ENCODE results near the gene PDZD2. TPM values are rescaled to one million over a fixed set of nuclear protein-coding genes. Genes with fewer than 3 reads are reported as not detected.

The PDZD2 gene
- total RNA-seq, 2 donors from 2014 or later: 6.6 to 14.6 TPM

- no peak overlapping the region for H3K27ac ChIP-seq (ENCODE audit: low read depth, low read length)
- H3K36me3 ChIP-seq (ENCODE audit: control insufficient read depth, insufficient read depth, low read length): no peaks in the 10 kb centered on the region
- Mint-ChIP-seq H3K4me1 (no peaks in the 10 kb centered on the region), H3K9me3 (no peaks in the 10 kb centered on the region), H3K27ac (no peak overlapping the region), H3K27me3 (ENCODE audit: insufficient read depth) (no peaks in the 10 kb centered on the region), H3K36me3 (ENCODE audit: low read depth) (peaks cover 17% of the 10 kb centered on the region), H3K4me3 (no peak overlapping the region)
- DNase-seq: no peak
- 91 to 97% methylated on average over 4 to 5 of the region's 5 CpGs for WGBS, 2 experiments (ENCODE audit: insufficient coverage in 1 of 2, insufficient read length in 1 of 2)
- no peaks in the 10 kb centered on the region for H3K27me3 ChIP-seq (ENCODE audit: control insufficient read depth, insufficient read depth, low read length, poor library complexity, severe bottlenecking)
- H3K9me3 ChIP-seq (ENCODE audit: control insufficient read depth, low read length): no peaks in the 10 kb centered on the region
- TF ChIP-seq CTCF (conservative IDR thresholded peaks at IDR 0.05): no peak
- H3K9ac ChIP-seq (ENCODE audit: extremely low read depth, low read length, poor library complexity, severe bottlenecking): no peak overlapping the region
- H3K4me3 ChIP-seq (ENCODE audit: low read length): no peak overlapping the region
- H3K4me1 ChIP-seq (ENCODE audit: control insufficient read depth, insufficient read depth, low read length): no peaks in the 10 kb centered on the region
These were observed 427.5 kb downstream of the PDZD2 start for GRCh38 chr5:32066448-32066847.

- Mint-ChIP-seq H3K27ac (no peak overlapping the region), H3K4me3 (no peak overlapping the region), H3K9me3 (no peaks in the 10 kb centered on the region), H3K4me1 (no peaks in the 10 kb centered on the region), H3K36me3 (ENCODE audit: low read depth) (peaks cover 25% of the 10 kb centered on the region), H3K27me3 (ENCODE audit: insufficient read depth) (no peaks in the 10 kb centered on the region)
- Histone ChIP-seq H3K36me3 (ENCODE audit: control insufficient read depth, insufficient read depth, low read length) (no peaks in the 10 kb centered on the region), H3K4me1 (ENCODE audit: control insufficient read depth, insufficient read depth, low read length) (no peaks in the 10 kb centered on the region), H3K9me3 (ENCODE audit: control insufficient read depth, low read length) (no peaks in the 10 kb centered on the region), H3K27ac (ENCODE audit: low read depth, low read length) (no peak overlapping the region), H3K27me3 (ENCODE audit: control insufficient read depth, insufficient read depth, low read length, poor library complexity, severe bottlenecking) (no peaks in the 10 kb centered on the region), H3K4me3 (ENCODE audit: low read length) (no peak overlapping the region), H3K9ac (ENCODE audit: extremely low read depth, low read length, poor library complexity, severe bottlenecking) (no peak overlapping the region)
- no peak for DNase-seq
- 92 to 100% methylated on average over 5 of the region's 5 CpGs for WGBS, 2 experiments (ENCODE audit: insufficient coverage in 1 of 2, insufficient read length in 1 of 2)
- TF ChIP-seq CTCF (conservative IDR thresholded peaks at IDR 0.05): no peak
These were observed 429.0 kb downstream of the PDZD2 start for GRCh38 chr5:32067774-32068470.

- Histone ChIP-seq H3K27ac (ENCODE audit: low read depth, low read length) (no peak overlapping the region), H3K9me3 (ENCODE audit: control insufficient read depth, low read length) (no peaks in the 10 kb centered on the region), H3K27me3 (ENCODE audit: control insufficient read depth, insufficient read depth, low read length, poor library complexity, severe bottlenecking) (no peaks in the 10 kb centered on the region), H3K4me3 (ENCODE audit: low read length) (no peak overlapping the region), H3K36me3 (ENCODE audit: control insufficient read depth, insufficient read depth, low read length) (no peaks in the 10 kb centered on the region), H3K4me1 (ENCODE audit: control insufficient read depth, insufficient read depth, low read length) (no peaks in the 10 kb centered on the region), H3K9ac (ENCODE audit: extremely low read depth, low read length, poor library complexity, severe bottlenecking) (no peak overlapping the region)
- Mint-ChIP-seq H3K36me3 (ENCODE audit: low read depth) (peaks cover 28% of the 10 kb centered on the region), H3K4me1 (no peaks in the 10 kb centered on the region), H3K27me3 (ENCODE audit: insufficient read depth) (no peaks in the 10 kb centered on the region), H3K27ac (no peak overlapping the region), H3K9me3 (no peaks in the 10 kb centered on the region), H3K4me3 (no peak overlapping the region)
- WGBS, 2 experiments (ENCODE audit: insufficient coverage in 1 of 2, insufficient read length in 1 of 2): 79 to 88% methylated on average over 2 of the region's 2 CpGs
- no peak for DNase-seq
- no peak for TF ChIP-seq CTCF (conservative IDR thresholded peaks at IDR 0.05)
These were observed 429.6 kb downstream of the PDZD2 start for GRCh38 chr5:32068561-32068960.
